Chondrocyte (in vitro differentiated cells): ENCODE data around the gene CCDC159. TPM values are rescaled to one million over a fixed set of nuclear protein-coding genes. Genes with fewer than 3 reads are reported as not detected.

Experiments
- DNase-seq: peaks from one replicate; pipeline ENCODE4 v3.0.0; 2021; ENCODE audit warnings: mixed read lengths, low spot score
- H3K27ac Mint-ChIP-seq: one replicate; pipeline ENCODE4 v1.8.0; 2021; ENCODE audit warnings: mild to moderate bottlenecking, moderate library complexity, mixed read lengths; ENCODE audit not compliant: unreplicated experiment
- H3K27me3 Mint-ChIP-seq: 2 replicates; pipeline ENCODE4 v1.8.0; 2021; ENCODE audit warnings: low read depth, mixed read lengths
- H3K36me3 Mint-ChIP-seq: 2 replicates; pipeline ENCODE4 v1.8.0; 2021; ENCODE audit warnings: low read depth, mixed read lengths
- H3K4me1 Mint-ChIP-seq: 2 replicates; pipeline ENCODE4 v1.8.0; 2021; ENCODE audit warnings: low read depth, mild to moderate bottlenecking, mixed read lengths
- H3K4me3 Mint-ChIP-seq: one replicate; pipeline ENCODE4 v1.8.0; 2021; ENCODE audit warnings: mild to moderate bottlenecking, moderate library complexity, mixed read lengths; ENCODE audit not compliant: unreplicated experiment
- H3K9me3 Mint-ChIP-seq: 2 replicates; pipeline ENCODE4 v1.8.0; 2021; ENCODE audit warnings: low read depth, mixed read lengths
- total RNA-seq: library from RNA; stranded (reverse); gene quantifications from 3 replicates; pipeline ENCODE4 v1.2.1, GENCODE V29; 2021
- TF ChIP-seq, protein P1 (sequence below): fragments of 200-600 bp; sonication (generic); IDR thresholded peaks from 2 replicates; pipeline ENCODE4 v1.5.0; 2021; ENCODE audit warnings: antibody characterized with exemption, mild to moderate bottlenecking, moderate library complexity

The CCDC159 gene
- total RNA-seq, 1 donor from 2014 or later: 20.5 TPM

GRCh38 chr19:11387162-11388034 is 41.1 kb downstream of the CCDC159 start:
- H3K4me1 Mint-ChIP-seq: peaks cover 10% of the 10 kb centered on the region
- peaks cover 3% of the 10 kb centered on the region for H3K9me3 Mint-ChIP-seq
- TF ChIP-seq, protein P1, sequence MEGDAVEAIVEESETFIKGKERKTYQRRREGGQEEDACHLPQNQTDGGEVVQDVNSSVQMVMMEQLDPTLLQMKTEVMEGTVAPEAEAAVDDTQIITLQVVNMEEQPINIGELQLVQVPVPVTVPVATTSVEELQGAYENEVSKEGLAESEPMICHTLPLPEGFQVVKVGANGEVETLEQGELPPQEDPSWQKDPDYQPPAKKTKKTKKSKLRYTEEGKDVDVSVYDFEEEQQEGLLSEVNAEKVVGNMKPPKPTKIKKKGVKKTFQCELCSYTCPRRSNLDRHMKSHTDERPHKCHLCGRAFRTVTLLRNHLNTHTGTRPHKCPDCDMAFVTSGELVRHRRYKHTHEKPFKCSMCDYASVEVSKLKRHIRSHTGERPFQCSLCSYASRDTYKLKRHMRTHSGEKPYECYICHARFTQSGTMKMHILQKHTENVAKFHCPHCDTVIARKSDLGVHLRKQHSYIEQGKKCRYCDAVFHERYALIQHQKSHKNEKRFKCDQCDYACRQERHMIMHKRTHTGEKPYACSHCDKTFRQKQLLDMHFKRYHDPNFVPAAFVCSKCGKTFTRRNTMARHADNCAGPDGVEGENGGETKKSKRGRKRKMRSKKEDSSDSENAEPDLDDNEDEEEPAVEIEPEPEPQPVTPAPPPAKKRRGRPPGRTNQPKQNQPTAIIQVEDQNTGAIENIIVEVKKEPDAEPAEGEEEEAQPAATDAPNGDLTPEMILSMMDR: no peak
- H3K27ac Mint-ChIP-seq: no peak overlapping the region
- peaks cover 5% of the 10 kb centered on the region for H3K27me3 Mint-ChIP-seq
- no peaks in the 10 kb centered on the region for H3K36me3 Mint-ChIP-seq
- no peak overlapping the region for H3K4me3 Mint-ChIP-seq
- DNase-seq: no peak

- peaks cover 12% of the 10 kb centered on the region for H3K27me3 Mint-ChIP-seq
- H3K9me3 Mint-ChIP-seq: peaks cover 3% of the 10 kb centered on the region
- H3K4me1 Mint-ChIP-seq: no peaks in the 10 kb centered on the region
- H3K4me3 Mint-ChIP-seq: no peak overlapping the region
- TF ChIP-seq, protein P1: no peak
- H3K27ac Mint-ChIP-seq: no peak overlapping the region
- DNase-seq: no peak
- H3K36me3 Mint-ChIP-seq: no peaks in the 10 kb centered on the region
Measured at GRCh38 chr19:11390359-11390758, 44.0 kb downstream of the CCDC159 start.

DNA sequence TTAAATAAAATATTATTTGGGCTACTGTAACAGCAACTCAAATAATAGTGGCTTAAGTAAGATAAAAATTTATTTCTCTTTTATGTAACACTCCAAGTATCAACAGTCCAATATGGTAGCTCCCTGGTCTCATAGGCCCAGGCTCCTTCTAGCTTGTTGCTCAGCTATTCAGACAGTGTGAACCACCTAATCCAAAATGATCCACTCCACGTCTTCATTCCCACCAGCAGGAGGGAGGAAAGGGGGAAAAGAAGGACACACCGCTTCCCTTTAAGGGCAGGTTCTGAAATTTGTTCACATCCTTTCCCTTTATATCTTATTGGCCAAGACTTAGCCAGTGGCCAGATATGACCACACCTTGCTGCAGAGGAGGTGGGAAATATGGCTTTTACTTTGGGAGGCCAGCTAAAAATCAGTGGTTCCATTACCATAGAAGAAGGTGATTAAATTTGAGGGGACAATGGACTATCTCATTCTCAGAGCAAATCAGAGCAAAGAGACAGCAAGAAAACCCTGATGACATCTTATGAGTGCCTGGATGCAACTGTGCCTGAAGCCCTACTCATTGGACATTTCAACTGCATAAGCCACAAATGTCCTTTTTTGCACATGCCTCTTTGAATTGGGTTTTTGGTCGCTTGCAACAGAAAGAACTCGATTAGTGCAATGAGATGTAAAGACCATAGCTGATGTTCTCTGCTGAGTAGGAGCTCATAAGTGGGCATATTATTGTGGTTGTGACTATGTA is 44.8 kb downstream of the CCDC159 start:
- TF ChIP-seq, protein P1: no peak
- no peak overlapping the region for H3K4me3 Mint-ChIP-seq
- H3K27me3 Mint-ChIP-seq: peaks cover 12% of the 10 kb centered on the region
- H3K4me1 Mint-ChIP-seq: no peaks in the 10 kb centered on the region
- no peak for DNase-seq
- H3K9me3 Mint-ChIP-seq: peaks cover 3% of the 10 kb centered on the region
- H3K36me3 Mint-ChIP-seq: no peaks in the 10 kb centered on the region
- no peak overlapping the region for H3K27ac Mint-ChIP-seq

DNA sequence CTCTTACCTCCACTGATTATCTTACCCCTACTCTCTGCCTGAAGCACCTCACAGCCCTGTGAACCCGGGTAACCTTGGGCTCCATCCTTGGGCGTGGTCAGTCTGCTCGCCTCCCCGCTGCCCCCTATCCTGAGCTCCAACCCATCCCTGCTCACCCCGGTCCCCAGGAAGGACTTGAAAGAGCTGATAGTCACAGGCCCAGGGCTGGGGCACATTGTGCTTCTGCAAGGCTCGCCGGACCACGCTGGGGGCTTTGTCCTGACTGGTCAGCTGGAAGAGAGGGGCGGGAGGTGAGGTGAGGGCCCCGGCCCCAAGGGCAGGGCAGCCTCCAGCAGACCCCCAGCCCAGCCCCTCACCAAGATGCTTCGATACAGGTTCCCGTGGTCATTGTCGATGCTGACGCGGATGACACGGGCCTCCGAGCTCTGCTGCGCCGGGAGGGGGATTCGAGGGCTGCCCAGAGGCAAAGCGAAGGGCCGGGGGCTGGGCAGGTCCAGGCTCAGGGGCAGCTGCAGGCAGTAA is 50.8 kb downstream of the CCDC159 start:
- Mint-ChIP-seq H3K4me3 (no peak overlapping the region), H3K36me3 (peaks cover 2% of the 10 kb centered on the region), H3K9me3 (no peaks in the 10 kb centered on the region), H3K27ac (no peak overlapping the region), H3K4me1 (no peaks in the 10 kb centered on the region), H3K27me3 (peaks cover 12% of the 10 kb centered on the region)
- no peak for DNase-seq
- TF ChIP-seq, protein P1: no peak

DNA sequence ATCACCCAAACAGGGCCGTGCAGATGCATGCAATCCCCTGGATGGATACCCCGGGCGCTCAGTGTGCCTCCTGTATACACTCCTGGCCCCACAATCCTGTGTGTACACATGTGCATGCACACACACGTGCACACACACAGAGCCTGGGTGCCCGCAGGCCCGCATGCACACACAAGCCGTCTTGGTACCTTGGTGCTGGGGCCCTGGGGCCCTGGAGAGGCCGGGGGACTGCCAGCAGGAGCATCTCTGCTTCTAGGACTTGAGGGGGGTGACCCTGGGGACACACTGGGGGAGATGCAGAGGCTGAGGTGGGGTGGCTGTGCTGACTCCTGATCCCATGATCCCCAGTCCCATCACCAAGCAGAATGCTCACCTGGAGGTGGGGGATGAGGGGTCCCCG is 53.3 kb downstream of the CCDC159 start:
- H3K27me3 Mint-ChIP-seq: peaks cover 5% of the 10 kb centered on the region
- DNase-seq: no peak
- H3K27ac Mint-ChIP-seq: no peak overlapping the region
- H3K36me3 Mint-ChIP-seq: peaks cover 2% of the 10 kb centered on the region
- no peak overlapping the region for H3K4me3 Mint-ChIP-seq
- TF ChIP-seq, protein P1: no peak
- H3K9me3 Mint-ChIP-seq: no peaks in the 10 kb centered on the region
- no peaks in the 10 kb centered on the region for H3K4me1 Mint-ChIP-seq
